Right cardiac atrium (tissue), 5 donors: ENCODE results near the gene PEX11B. TPM values are rescaled to one million over a fixed set of nuclear protein-coding genes. Genes with fewer than 3 reads are reported as not detected.
"Not testable (repeated sequence)": the region's sequence is repeated elsewhere in the genome, so short reads cannot be mapped to it uniquely, and the experiment has no call there.

ENCODE experiments used
- ATAC-seq, 2 donors: fragments of 200-7000 bp; cut with Tn5 transposase; one replicate each; pipeline versions ENCODE4 v1.8.0 to v1.9.1; 2020; ENCODE audit warnings: moderate library complexity in 2 of 2, mild to moderate bottlenecking in 1 of 2
- DNase-seq, 3 donors: peaks; one replicate each; pipeline ENCODE4 v3.0.0-alpha.2; 2020
- H3K27ac ChIP-seq: one replicate; pipeline ENCODE4 v1.5.1; 2013; ENCODE audit warnings: mild to moderate bottlenecking, low read length, control low read depth, moderate library complexity
- H3K27me3 ChIP-seq: one replicate; pipeline ENCODE4 v1.6.1; 2013; ENCODE audit not compliant: control insufficient read depth, insufficient read depth
- H3K4me1 ChIP-seq: one replicate; pipeline ENCODE4 v1.6.1; 2013; ENCODE audit warnings: low read length; ENCODE audit not compliant: control insufficient read depth, insufficient read depth
- H3K4me3 ChIP-seq: one replicate; pipeline ENCODE4 v1.5.1; 2013; ENCODE audit warnings: low read length, control low read depth
- H3K9me3 ChIP-seq: one replicate; pipeline ENCODE4 v1.6.1; 2013; ENCODE audit warnings: low read length; ENCODE audit not compliant: control insufficient read depth
- WGBS: extraction: QIAGEN DNeasy Blood & Tissue Kit; methylation state at CpG from one replicate; pipeline ENCODE4 v1.1.7; 2013; 5-methylcytosine and 5-hydroxymethylcytosine counted together
- intact Hi-C, 4 donors: fragments of 100-400 bp; cut with DNase I; formaldehyde crosslinking; loops; one replicate each; pipeline versions ENCODE4 v1.11.0 to v1.14.0; 2022 to 2023
- polyA plus RNA-seq: library from polyadenylated mRNA; stranded (reverse); fragments of 200-250 nt; gene quantifications from one replicate; pipeline ENCODE4 v1.2.3, GENCODE V29; 2013
- total RNA-seq, 4 donors: library from RNA; stranded (reverse); fragmentation: NEBNext Ultra II Directional; extraction: Animal tissue kit (Norgen Biotek cat#: 25700); gene quantifications; one replicate each; pipeline ENCODE4 v1.2.1, GENCODE V29; 2021
- donor health status: healthy with polysubstance abuse.
- donor health status: DM: no; HTN: yes; CAD: no.
- donor health status: DM: no; HTN: no; CAD: no.
- donor health status: DM: no; HTN: yes; CAD: no; lungs with severe emphysema.
- donor health status: DM: yes; HTN: yes; CAD: no.

The PEX11B gene
- total and polyA plus RNA-seq, 5 donors: 21.4 to 23.7 (median 22.8) TPM

- WGBS: 69% methylated on average over 20 of the region's 20 CpGs
- H3K27ac ChIP-seq: peak overlapping the region; percentile 97
- intact Hi-C loops: no loop called here
- ATAC-seq: no peak
- no peaks in the 10 kb centered on the region for H3K9me3 ChIP-seq
- no peaks in the 10 kb centered on the region for H3K27me3 ChIP-seq
- peaks cover 1% of the 10 kb centered on the region for H3K4me1 ChIP-seq
- peak in 1 of 3 donors; percentile 54 for DNase-seq
- H3K4me3 ChIP-seq: peak overlapping the region; percentile 99
Observed at GRCh38 chr1:145927916-145928643, 9.6 kb upstream of the PEX11B start.

GRCh38 chr1:145927063-145927886 is 8.8 kb upstream of the PEX11B start, which contains the start of gene RBM8A:
RBM8A (minus strand) TSS chr1:145927484; CDS start chr1:145927426, 58 bp downstream.
- peaks cover 1% of the 10 kb centered on the region for H3K4me1 ChIP-seq
- no peaks in the 10 kb centered on the region for H3K27me3 ChIP-seq
- ATAC-seq (peak; percentile 98 to 99), DNase-seq (peak; percentile 93 to 96 (median 94))
- WGBS: under 1% methylated on average over 41 of the region's 41 CpGs
- intact Hi-C loops: no loop called here
- H3K4me3 ChIP-seq: peak within 1 kb of the TSS; percentile 99
- H3K9me3 ChIP-seq: no peaks in the 10 kb centered on the region
- peak within 1 kb of the TSS; percentile 98 for H3K27ac ChIP-seq

GRCh38 chr1:145926686-145927062 is 8.2 kb upstream of the PEX11B start:
- peak in 1 of 3 donors; percentile 39 for DNase-seq
- Histone ChIP-seq H3K9me3 (no peaks in the 10 kb centered on the region), H3K4me3 (peak overlapping the region; percentile 99), H3K27me3 (no peaks in the 10 kb centered on the region), H3K27ac (peak overlapping the region; percentile 98), H3K4me1 (peaks cover 1% of the 10 kb centered on the region)
- 6% methylated on average over 19 of the region's 19 CpGs for WGBS
- intact Hi-C loops: no loop called here
- ATAC-seq: peak; percentile 5

- Histone ChIP-seq H3K4me3 (no peak overlapping the region), H3K27me3 (no peaks in the 10 kb centered on the region), H3K27ac (no peak overlapping the region), H3K9me3 (no peaks in the 10 kb centered on the region), H3K4me1 (peaks cover 2% of the 10 kb centered on the region)
- ATAC-seq: no peak
- intact Hi-C loops: no loop called here
- DNase-seq: no peak
- 65% methylated on average over 2 of the region's 2 CpGs for WGBS
Observed at GRCh38 chr1:145922266-145922665, 3.7 kb upstream of the PEX11B start.

GRCh38 chr1:145920297-145920696 is 1.8 kb upstream of the PEX11B start:
- intact Hi-C loops, H3K4me3 ChIP-seq, ATAC-seq, DNase-seq, H3K27me3 ChIP-seq, H3K9me3 ChIP-seq, H3K27ac ChIP-seq, H3K4me1 ChIP-seq: not testable (repeated sequence)
- 92% methylated on average over 2 of the region's 4 CpGs for WGBS

GRCh38 chr1:145918992-145919939 is 749 bp upstream of the PEX11B start:
- ATAC-seq: peak; percentile 30 to 50
- H3K4me1 ChIP-seq: peaks cover 2% of the 10 kb centered on the region
- H3K9me3 ChIP-seq: no peaks in the 10 kb centered on the region
- intact Hi-C loops: loop anchor here in 1 of 4 donors (10.0 kb wide), 1 partner anchor 74 kb away; the partner anchor contains the start of gene NUDT17
- no peaks in the 10 kb centered on the region for H3K27me3 ChIP-seq
- peak overlapping the region; percentile 72 for H3K4me3 ChIP-seq
- 5% methylated on average over 33 of the region's 33 CpGs for WGBS
- peak overlapping the region; percentile 76 for H3K27ac ChIP-seq
- DNase-seq: peak; percentile 55 to 86 (median 85)

GRCh38 chr1:145917595-145917994 is 922 bp downstream of the PEX11B start:
- no peak for ATAC-seq
- H3K4me1 ChIP-seq: peaks cover 2% of the 10 kb centered on the region
- 76% methylated on average over 5 of the region's 5 CpGs for WGBS
- peak overlapping the region; percentile 72 for H3K4me3 ChIP-seq
- DNase-seq: no peak
- H3K27me3 ChIP-seq: no peaks in the 10 kb centered on the region
- intact Hi-C loops: loop anchor here in 1 of 4 donors (10.0 kb wide), 1 partner anchor 73 kb away; the partner anchor contains the start of gene NUDT17
- H3K27ac ChIP-seq: no peak overlapping the region
- H3K9me3 ChIP-seq: no peaks in the 10 kb centered on the region

- intact Hi-C loops: loop anchor here in 1 of 4 donors (10.0 kb wide), 1 partner anchor 72 kb away; the partner anchor contains the start of gene NUDT17
- Histone ChIP-seq H3K27me3 (no peaks in the 10 kb centered on the region), H3K27ac (no peak overlapping the region), H3K9me3 (no peaks in the 10 kb centered on the region), H3K4me1 (peaks cover 2% of the 10 kb centered on the region), H3K4me3 (no peak overlapping the region)
- DNase-seq (no peak), ATAC-seq (no peak)
- WGBS: 81% methylated on average over 5 of the region's 5 CpGs
Observed at GRCh38 chr1:145916745-145917144, 1.8 kb downstream of the PEX11B start.

- no peak overlapping the region for H3K27ac ChIP-seq
- WGBS: 71% methylated on average over 11 of the region's 11 CpGs
- H3K9me3 ChIP-seq: no peaks in the 10 kb centered on the region
- intact Hi-C loops: loop anchor here in 1 of 4 donors (10.0 kb wide), 1 partner anchor 67 kb away; the partner anchor contains the start of gene NUDT17
- peaks cover 5% of the 10 kb centered on the region for H3K4me1 ChIP-seq
- no peak for DNase-seq
- H3K27me3 ChIP-seq: no peaks in the 10 kb centered on the region
- no peak for ATAC-seq
- H3K4me3 ChIP-seq: no peak overlapping the region
Observed at GRCh38 chr1:145912128-145912641, 6.3 kb downstream of the PEX11B start.

- intact Hi-C loops: no loop called here
- DNase-seq (no peak), ATAC-seq (no peak)
- Histone ChIP-seq H3K4me1 (peaks cover 5% of the 10 kb centered on the region), H3K4me3 (no peak overlapping the region), H3K9me3 (no peaks in the 10 kb centered on the region), H3K27ac (peak overlapping the region; percentile 25), H3K27me3 (no peaks in the 10 kb centered on the region)
- WGBS: 48% methylated on average over 1 of the region's 1 CpG
Observed at GRCh38 chr1:145908653-145909052, 9.9 kb downstream of the PEX11B start.
